Mucosa of rectum (tissue), 2 donors: ENCODE measurements around the gene TMEM170B.
"Not testable (repeated sequence)": the region's sequence is repeated elsewhere in the genome, so short reads cannot be mapped to it uniquely, and the experiment has no call there.

Source experiments
- H3K27ac ChIP-seq, 2 donors: one replicate each; pipeline ENCODE4 v1.7.0; 2013; ENCODE audit warnings: inconsistent platforms in 2 of 2, low read depth in 2 of 2, low read length in 2 of 2
- H3K27me3 ChIP-seq, 2 donors: one replicate each; pipeline ENCODE4 v1.7.0; 2013; ENCODE audit warnings: low read length in 2 of 2; ENCODE audit not compliant: control insufficient read depth in 2 of 2, insufficient read depth in 2 of 2
- H3K36me3 ChIP-seq, 2 donors: one replicate each; pipeline ENCODE4 v1.7.0; 2013; ENCODE audit warnings: low read length in 2 of 2; ENCODE audit not compliant: control insufficient read depth in 2 of 2, insufficient read depth in 2 of 2
- H3K4me1 ChIP-seq, 2 donors: one replicate each; pipeline ENCODE4 v1.7.0; 2013; ENCODE audit warnings: low read length in 2 of 2, mild to moderate bottlenecking in 1 of 2; ENCODE audit not compliant: control insufficient read depth in 2 of 2, insufficient read depth in 2 of 2
- H3K4me3 ChIP-seq, 2 donors: one replicate each; pipeline ENCODE4 v1.7.0; 2013; ENCODE audit warnings: low read length in 2 of 2
- H3K9ac ChIP-seq, 2 donors: one replicate each; pipeline ENCODE4 v1.7.0; 2013; ENCODE audit warnings: low read length in 2 of 2, low read depth in 1 of 2, mild to moderate bottlenecking in 1 of 2
- H3K9me3 ChIP-seq, 2 donors: one replicate each; pipeline ENCODE4 v1.7.0; 2013; ENCODE audit warnings: low read length in 2 of 2; ENCODE audit not compliant: control insufficient read depth in 2 of 2
- donor health status: healthy.
- donor health status: Normal muscosa, but diverticular disease.

Gene TMEM170B

GRCh38 chr6:11548578-11548977, 11.0 kb downstream of the TMEM170B start:
- not testable (repeated sequence) for H3K9me3 ChIP-seq, H3K4me3 ChIP-seq, H3K4me1 ChIP-seq, H3K27ac ChIP-seq, H3K36me3 ChIP-seq, H3K27me3 ChIP-seq, H3K9ac ChIP-seq

DNA sequence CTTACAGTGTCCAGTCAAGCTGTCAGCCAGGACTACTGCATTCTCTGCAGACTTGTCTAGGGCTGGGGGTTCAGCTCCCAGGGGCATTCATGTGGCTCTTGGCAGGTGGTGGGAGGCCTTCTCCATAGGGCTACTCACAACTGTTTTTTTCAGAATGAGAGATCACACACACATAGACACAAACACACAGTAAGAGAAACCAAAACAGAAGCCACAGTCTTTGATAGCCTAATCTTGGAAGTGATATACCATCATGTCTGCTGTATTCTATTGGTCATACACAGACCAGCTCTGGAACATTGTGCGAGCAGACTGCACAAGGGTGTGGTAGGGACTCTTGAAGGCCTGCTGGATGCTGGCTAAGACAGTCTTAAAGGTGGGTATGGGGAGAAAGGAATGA, 13.5 kb downstream of the TMEM170B start:
- no peak overlapping the region for H3K9ac ChIP-seq
- no peaks in the 10 kb centered on the region for H3K36me3 ChIP-seq
- no peaks in the 10 kb centered on the region for H3K9me3 ChIP-seq
- no peak overlapping the region for H3K4me3 ChIP-seq
- H3K27ac ChIP-seq: no peak overlapping the region
- no peaks in the 10 kb centered on the region for H3K4me1 ChIP-seq
- H3K27me3 ChIP-seq: no peaks in the 10 kb centered on the region

DNA sequence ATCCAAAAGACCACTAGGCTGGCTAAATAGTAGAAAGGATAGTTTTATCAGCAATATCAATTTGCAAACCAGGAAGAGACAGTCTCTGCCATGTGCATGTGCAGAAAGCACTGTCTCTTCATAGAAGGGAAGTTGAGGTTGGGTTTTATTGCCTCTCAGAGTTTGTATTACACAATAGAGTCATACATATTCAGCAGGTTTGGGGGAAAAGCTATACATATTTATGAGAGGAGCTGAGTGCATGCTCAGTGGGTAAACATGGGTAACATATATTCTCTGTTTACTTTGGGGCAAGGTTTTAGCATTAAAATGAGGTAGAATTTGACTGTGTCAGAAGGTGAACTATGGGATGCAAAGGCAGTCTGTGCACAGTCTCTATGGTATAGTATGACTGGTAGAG, 14.9 kb downstream of the TMEM170B start:
- Histone ChIP-seq H3K9ac (no peak overlapping the region), H3K27ac (no peak overlapping the region), H3K27me3 (no peaks in the 10 kb centered on the region), H3K4me3 (no peak overlapping the region), H3K36me3 (no peaks in the 10 kb centered on the region), H3K9me3 (no peaks in the 10 kb centered on the region), H3K4me1 (no peaks in the 10 kb centered on the region)

- Histone ChIP-seq H3K4me1 (no peaks in the 10 kb centered on the region), H3K9me3 (no peaks in the 10 kb centered on the region), H3K27ac (no peak overlapping the region), H3K9ac (no peak overlapping the region), H3K4me3 (no peak overlapping the region), H3K27me3 (no peaks in the 10 kb centered on the region), H3K36me3 (no peaks in the 10 kb centered on the region)
Measured at GRCh38 chr6:11553824-11554223, 16.3 kb downstream of the TMEM170B start.

DNA sequence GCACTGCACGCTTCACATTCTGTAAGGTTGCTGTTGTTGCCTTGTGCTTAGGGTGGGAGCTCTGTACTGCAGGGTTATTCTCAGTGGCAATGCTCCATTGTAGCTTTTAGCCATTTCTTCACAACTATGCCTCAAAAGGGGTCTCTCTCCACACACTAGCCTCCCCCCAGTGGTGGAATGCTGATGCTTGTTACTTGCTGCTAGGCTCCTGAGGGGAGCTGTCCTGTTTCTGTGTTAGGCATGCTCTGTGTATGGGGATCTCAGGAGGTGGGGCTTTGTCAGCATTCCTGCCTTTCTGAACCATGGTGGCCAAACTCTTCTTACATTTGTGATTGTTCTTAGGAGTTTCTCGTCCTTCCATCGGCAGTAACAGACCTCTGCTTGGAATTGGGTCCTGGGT, 18.8 kb downstream of the TMEM170B start:
- Histone ChIP-seq H3K27ac (no peak overlapping the region), H3K9ac (no peak overlapping the region)

DNA sequence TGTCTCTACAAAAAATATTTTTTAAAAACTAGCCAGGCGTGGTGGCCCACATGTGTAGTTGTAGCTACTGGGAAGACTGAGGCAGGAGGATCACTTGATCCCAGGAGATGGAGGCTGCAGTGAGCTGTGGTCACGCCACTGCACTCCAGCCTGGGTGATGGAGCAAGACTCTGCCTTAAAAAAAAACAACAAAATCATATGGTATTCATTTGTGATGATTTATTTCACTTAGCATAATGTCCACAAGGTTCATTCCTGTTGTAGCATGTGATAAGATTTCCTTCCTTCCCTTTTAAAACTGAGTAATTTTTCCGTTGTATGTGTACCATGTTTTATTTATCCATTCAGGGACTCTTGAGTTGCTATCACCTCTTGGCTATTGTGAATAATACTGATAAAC, 26.2 kb downstream of the TMEM170B start:
- Histone ChIP-seq H3K27me3 (no peaks in the 10 kb centered on the region), H3K36me3 (no peaks in the 10 kb centered on the region), H3K4me3 (no peak overlapping the region), H3K9ac (no peak overlapping the region), H3K27ac (no peak overlapping the region), H3K4me1 (no peaks in the 10 kb centered on the region), H3K9me3 (no peaks in the 10 kb centered on the region)

More for the DNA sequence above, 18.8 kb downstream of the TMEM170B start:
- Histone ChIP-seq H3K27me3 (no peaks in the 10 kb centered on the region), H3K9me3 (no peaks in the 10 kb centered on the region), H3K4me3 (no peak overlapping the region), H3K36me3 (no peaks in the 10 kb centered on the region), H3K4me1 (no peaks in the 10 kb centered on the region)

DNA sequence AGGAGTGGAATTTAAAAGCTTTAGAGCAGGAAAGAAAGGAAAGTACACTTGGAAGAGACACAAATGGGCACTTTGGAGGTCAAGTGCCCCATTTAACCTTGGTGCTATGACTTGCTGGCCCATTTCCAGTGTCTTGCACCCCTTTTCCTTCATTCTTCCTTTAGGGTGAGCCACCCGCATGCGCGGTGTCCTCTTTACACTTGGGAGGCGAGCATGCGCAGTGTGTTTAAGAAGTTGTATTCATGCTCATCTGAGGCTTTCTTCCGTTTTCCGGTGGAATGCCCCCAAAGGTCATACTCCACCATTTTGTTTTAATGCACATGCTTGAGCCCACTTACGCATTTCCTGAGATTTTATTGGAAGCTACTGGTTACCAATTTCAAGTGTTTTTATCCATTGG, 29.1 kb downstream of the TMEM170B start:
- H3K27ac ChIP-seq: no peak overlapping the region
- no peaks in the 10 kb centered on the region for H3K4me1 ChIP-seq
- H3K27me3 ChIP-seq: no peaks in the 10 kb centered on the region
- H3K9me3 ChIP-seq: no peaks in the 10 kb centered on the region
- no peaks in the 10 kb centered on the region for H3K36me3 ChIP-seq
- H3K4me3 ChIP-seq: no peak overlapping the region
- no peak overlapping the region for H3K9ac ChIP-seq

- Histone ChIP-seq H3K4me1 (no peaks in the 10 kb centered on the region), H3K9ac (no peak overlapping the region), H3K9me3 (no peaks in the 10 kb centered on the region), H3K4me3 (no peak overlapping the region), H3K27ac (no peak overlapping the region), H3K27me3 (no peaks in the 10 kb centered on the region), H3K36me3 (no peaks in the 10 kb centered on the region)
Measured at GRCh38 chr6:11571073-11571472, 33.5 kb downstream of the TMEM170B start.

DNA sequence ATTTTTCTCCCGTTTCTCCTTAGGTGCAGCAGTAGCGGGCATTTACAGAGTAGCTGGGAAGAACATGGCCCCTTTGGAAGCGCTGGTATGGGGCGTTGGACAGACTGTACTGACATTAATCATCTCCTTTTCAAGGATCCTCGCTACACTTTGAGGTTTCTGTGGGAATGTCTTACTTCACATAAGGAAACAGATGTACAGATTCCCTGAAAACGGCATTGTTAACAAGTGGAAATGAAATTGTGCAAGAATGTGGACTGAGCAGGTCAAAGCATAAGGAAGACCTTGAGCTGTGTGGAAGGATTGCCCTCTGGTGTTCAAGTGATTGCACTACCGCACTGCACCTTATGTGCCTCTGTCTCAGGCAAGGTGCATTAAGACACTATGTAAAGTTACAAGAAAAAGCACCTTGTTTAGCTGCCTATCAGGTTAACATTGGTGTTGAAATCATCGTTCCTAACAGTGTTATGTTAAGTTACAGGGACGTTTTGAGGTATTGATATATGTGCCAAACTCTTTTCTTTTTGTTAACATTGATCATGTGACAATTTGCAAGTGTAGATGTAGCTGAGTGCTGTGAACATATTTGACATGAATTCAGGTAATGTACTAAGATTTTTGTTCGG, 38.0 kb downstream of the TMEM170B start:
- Histone ChIP-seq H3K27me3 (no peaks in the 10 kb centered on the region), H3K9ac (no peak overlapping the region), H3K4me3 (no peak overlapping the region)

GRCh38 chr6:11580686-11581405, 43.3 kb downstream of the TMEM170B start:
- Histone ChIP-seq H3K9ac (no peak overlapping the region), H3K9me3 (no peaks in the 10 kb centered on the region), H3K36me3 (no peaks in the 10 kb centered on the region), H3K4me3 (no peak overlapping the region), H3K27me3 (no peaks in the 10 kb centered on the region), H3K4me1 (no peaks in the 10 kb centered on the region), H3K27ac (no peak overlapping the region)

More for the DNA sequence above, 38.0 kb downstream of the TMEM170B start:
- Histone ChIP-seq H3K27ac (no peak overlapping the region), H3K36me3 (no peaks in the 10 kb centered on the region), H3K9me3 (no peaks in the 10 kb centered on the region), H3K4me1 (no peaks in the 10 kb centered on the region)
